Measurements from ENCODE around the gene CDH4.

DNA sequence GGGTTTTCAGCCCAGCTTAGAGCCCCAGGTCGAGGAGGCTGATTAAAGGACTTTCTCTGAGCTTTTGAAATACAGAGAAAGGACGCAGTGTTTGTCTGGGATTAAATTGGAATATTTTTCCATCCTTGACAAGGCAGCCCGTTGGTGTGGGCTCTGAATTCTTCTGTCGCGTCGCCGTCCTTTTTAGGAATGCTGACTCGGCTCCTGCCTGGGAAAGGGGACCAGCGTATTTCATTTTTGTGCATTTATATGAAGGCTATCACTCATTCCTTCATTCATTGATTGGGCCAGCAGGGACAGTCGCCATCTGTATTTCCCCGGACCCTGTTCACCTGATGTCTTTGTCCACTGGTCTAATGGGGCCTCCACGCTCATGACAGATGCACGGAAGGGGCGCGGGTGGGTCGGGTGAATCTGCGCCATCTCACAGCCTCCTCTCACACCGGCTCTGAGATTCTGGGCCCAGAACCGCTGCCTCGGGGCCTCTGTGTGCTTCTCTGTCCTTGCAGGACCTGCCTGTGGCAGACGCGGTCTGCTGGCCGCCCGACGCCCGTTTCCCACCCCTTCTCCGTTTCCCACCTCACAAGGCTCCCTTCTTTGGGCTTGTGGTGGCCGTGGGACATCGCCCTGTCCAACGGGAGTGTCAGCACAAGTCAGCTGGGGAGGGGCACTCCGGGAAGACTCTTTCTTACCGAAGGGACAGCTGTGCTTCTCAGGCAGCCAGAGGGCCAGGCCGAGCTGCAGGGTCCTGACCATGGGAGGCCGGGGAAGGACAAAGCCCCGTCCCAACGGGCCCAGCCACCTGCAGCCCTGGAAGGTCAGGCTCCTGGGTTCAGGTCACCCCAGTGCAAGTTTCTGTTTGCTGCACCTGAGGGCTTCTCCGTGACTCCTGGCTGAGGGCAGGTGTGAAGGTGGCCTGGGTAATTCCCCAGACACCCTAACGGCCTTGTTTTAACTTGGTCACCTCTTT is 656.3 kb downstream of the CDH4 start:
- TF ChIP-seq POLR2AphosphoS5 (IDR thresholded peaks at IDR 0.05; ENCODE audit: low read depth, low read length) = no peak
- TF ChIP-seq SIN3A (IDR thresholded peaks at IDR 0.05; ENCODE audit: borderline replicate concordance, insufficient read depth, low read length) = no peak

Data from PFSK-1 (cell line).